ENCODE results near the gene TMEM150B. TPM values are rescaled to one million over a fixed set of nuclear protein-coding genes. Genes with fewer than 3 reads are reported as not detected.

Gene TMEM150B
- total and polyA plus RNA-seq, 2 of the 4 experiments (the other 2 are of a cell fraction) = not detected

DNA sequence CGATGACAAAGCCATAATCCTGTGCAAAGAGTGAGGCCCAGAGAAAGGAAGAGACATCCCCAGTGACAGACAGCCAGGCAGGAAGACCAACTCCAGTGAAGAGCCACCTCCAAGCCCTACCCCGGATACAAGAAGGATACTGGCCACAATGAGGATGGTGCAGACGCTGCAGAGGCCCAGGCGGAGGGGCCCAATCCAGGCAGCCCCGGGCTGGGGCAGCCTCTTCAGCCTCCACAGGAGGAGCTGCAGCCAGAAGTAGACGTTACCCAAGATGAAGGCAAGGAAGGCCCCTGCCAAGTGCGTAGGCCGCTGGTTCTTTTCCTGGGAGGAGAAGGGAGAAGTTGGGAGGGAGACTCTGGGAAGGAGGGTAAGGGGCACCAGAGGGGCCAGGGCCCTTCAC lies 8.5 kb downstream of the TMEM150B start:
- intact Hi-C loops (cut with micrococcal nuclease) = no loop called here
- Histone ChIP-seq H2BK15ac (ENCODE audit: low read depth, low read length) (no peak overlapping the region), H3K4ac (ENCODE audit: low read depth, low read length) (no peak overlapping the region), H4K8ac (ENCODE audit: low read depth in 2 of 2, low read length in 2 of 2) (no peak overlapping the region), H3K18ac (ENCODE audit: low read depth, low read length) (no peak overlapping the region), H2BK120ac (ENCODE audit: low read depth, low read length) (no peak overlapping the region), H3K14ac (replicated peaks; ENCODE audit: low read depth, low read length) (no peak overlapping the region), H2AK9ac (replicated peaks; ENCODE audit: low read depth, low read length, poor library complexity) (no peak overlapping the region), H3K23ac (ENCODE audit: low read depth, low read length) (no peak overlapping the region), H2AFZ (replicated peaks; ENCODE audit: low read length, poor library complexity) (no peak overlapping the region), H3K27ac (ENCODE audit: insufficient read depth, low read length) (no peak overlapping the region), H3K27me3 (ENCODE audit: control insufficient read depth, insufficient read depth, low read length) (peaks cover 6% of the 10 kb centered on the region; the same call in 1 of the 2 replicates), H3K56ac (ENCODE audit: extremely low read depth, insufficient read depth, low read length) (no peak overlapping the region), H3K36me3 (ENCODE audit: control insufficient read depth, insufficient read depth, low read length) (no peaks in the 10 kb centered on the region; the same call in 1 of the 2 replicates), H3K4me2 (ENCODE audit: low read depth, low read length) (no peak overlapping the region), H3K9me3 (ENCODE audit: control insufficient read depth, insufficient read depth, low read length) (0 out of 2 replicates have a peak, but pooled peaks cover 1% of the 10 kb centered on the region), H3K9me1 (ENCODE audit: insufficient read depth, low read length) (no peaks in the 10 kb centered on the region), H4K91ac (ENCODE audit: insufficient read depth, low read depth, low read length) (no peak overlapping the region), H2AK5ac (ENCODE audit: low read depth, low read length) (no peak overlapping the region), H2BK20ac (ENCODE audit: low read depth, low read length) (no peak overlapping the region), H4K20me1 (ENCODE audit: insufficient read depth, low read length) (no peaks in the 10 kb centered on the region), H3K4me3 (ENCODE audit: insufficient read depth, low read depth, low read length) (no peak overlapping the region), H3K4me1 (ENCODE audit: control insufficient read depth, insufficient read depth, low read length) (no peaks in the 10 kb centered on the region; the same call in 1 of the 2 replicates), H3K9ac (ENCODE audit: low read depth, low read length) (no peak overlapping the region), H2BK5ac (ENCODE audit: low read depth, low read length, poor library complexity, severe bottlenecking) (no peak overlapping the region), H4K5ac (ENCODE audit: low read depth, low read length) (no peak overlapping the region), H3K79me1 (ENCODE audit: low read depth in 1 of 2, low read length in 2 of 2) (no peaks in the 10 kb centered on the region)
- dilution Hi-C loops (cut with HindIII; ENCODE audit: low sequenced_read_pairs, unreplicated experiment) = no loop called here
- ChIA-PET POLR2A (ENCODE audit: unreplicated experiment) (no interaction called here), CTCF (no interaction called here)
- DNase-seq (no peak), ATAC-seq (ENCODE audit: low read depth) (no peak)
- in situ Hi-C loops (cut with MboI; ENCODE audit: low sequenced_read_pairs) = no loop called here
- 100% methylated on average over 1 of the region's 8 CpGs; no CpG with 5 or more reads in 1 of the 2 experiments for WGBS, 2 experiments (ENCODE audit: extremely low coverage in 2 of 2, insufficient read length in 1 of 2)
- BruUV-seq (replicated peaks) = no TSS peak
- TF ChIP-seq CHD1 (IDR thresholded peaks at IDR 0.05; ENCODE audit: low read depth, low read length) = no peak
- TF ChIP-seq, protein P1, sequence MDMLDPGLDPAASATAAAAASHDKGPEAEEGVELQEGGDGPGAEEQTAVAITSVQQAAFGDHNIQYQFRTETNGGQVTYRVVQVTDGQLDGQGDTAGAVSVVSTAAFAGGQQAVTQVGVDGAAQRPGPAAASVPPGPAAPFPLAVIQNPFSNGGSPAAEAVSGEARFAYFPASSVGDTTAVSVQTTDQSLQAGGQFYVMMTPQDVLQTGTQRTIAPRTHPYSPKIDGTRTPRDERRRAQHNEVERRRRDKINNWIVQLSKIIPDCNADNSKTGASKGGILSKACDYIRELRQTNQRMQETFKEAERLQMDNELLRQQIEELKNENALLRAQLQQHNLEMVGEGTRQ (IDR thresholded peaks at IDR 0.05; ENCODE audit: low read depth, low read length) = no peak
- TF ChIP-seq BHLHE40 (IDR thresholded peaks at IDR 0.05; ENCODE audit: low read depth, low read length) = no peak
- no peak for TF ChIP-seq POLR2A (IDR thresholded peaks at IDR 0.05; ENCODE audit: low read depth, low read length)
- no peak for TF ChIP-seq MAFK (IDR thresholded peaks at IDR 0.05; ENCODE audit: low read depth, low read length)
- no peak for TF ChIP-seq CEBPB (IDR thresholded peaks at IDR 0.05; ENCODE audit: low read depth, low read length)
- TF ChIP-seq FOS (IDR thresholded peaks at IDR 0.05; ENCODE audit: low read depth, low read length) = no peak
- TF ChIP-seq, protein P2, sequence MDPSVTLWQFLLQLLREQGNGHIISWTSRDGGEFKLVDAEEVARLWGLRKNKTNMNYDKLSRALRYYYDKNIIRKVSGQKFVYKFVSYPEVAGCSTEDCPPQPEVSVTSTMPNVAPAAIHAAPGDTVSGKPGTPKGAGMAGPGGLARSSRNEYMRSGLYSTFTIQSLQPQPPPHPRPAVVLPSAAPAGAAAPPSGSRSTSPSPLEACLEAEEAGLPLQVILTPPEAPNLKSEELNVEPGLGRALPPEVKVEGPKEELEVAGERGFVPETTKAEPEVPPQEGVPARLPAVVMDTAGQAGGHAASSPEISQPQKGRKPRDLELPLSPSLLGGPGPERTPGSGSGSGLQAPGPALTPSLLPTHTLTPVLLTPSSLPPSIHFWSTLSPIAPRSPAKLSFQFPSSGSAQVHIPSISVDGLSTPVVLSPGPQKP (IDR thresholded peaks at IDR 0.05; ENCODE audit: borderline replicate concordance, low read depth, low read length) = no peak
- TF ChIP-seq NFE2L2 (IDR thresholded peaks at IDR 0.05; ENCODE audit: low read depth, low read length) = no peak
- TF ChIP-seq, protein P3, sequence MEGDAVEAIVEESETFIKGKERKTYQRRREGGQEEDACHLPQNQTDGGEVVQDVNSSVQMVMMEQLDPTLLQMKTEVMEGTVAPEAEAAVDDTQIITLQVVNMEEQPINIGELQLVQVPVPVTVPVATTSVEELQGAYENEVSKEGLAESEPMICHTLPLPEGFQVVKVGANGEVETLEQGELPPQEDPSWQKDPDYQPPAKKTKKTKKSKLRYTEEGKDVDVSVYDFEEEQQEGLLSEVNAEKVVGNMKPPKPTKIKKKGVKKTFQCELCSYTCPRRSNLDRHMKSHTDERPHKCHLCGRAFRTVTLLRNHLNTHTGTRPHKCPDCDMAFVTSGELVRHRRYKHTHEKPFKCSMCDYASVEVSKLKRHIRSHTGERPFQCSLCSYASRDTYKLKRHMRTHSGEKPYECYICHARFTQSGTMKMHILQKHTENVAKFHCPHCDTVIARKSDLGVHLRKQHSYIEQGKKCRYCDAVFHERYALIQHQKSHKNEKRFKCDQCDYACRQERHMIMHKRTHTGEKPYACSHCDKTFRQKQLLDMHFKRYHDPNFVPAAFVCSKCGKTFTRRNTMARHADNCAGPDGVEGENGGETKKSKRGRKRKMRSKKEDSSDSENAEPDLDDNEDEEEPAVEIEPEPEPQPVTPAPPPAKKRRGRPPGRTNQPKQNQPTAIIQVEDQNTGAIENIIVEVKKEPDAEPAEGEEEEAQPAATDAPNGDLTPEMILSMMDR (conservative IDR thresholded peaks at IDR 0.05; ENCODE audit: low read depth, low read length) = no peak
- no peak for TF ChIP-seq RAD21 (IDR thresholded peaks at IDR 0.05; ENCODE audit: low read length)
- no peak for TF ChIP-seq MAZ (IDR thresholded peaks at IDR 0.05; ENCODE audit: borderline replicate concordance, low read depth, low read length)
- no peak for TF ChIP-seq RCOR1 (IDR thresholded peaks at IDR 0.05; ENCODE audit: insufficient replicate concordance, low read length)
- no peak for TF ChIP-seq SMC3 (IDR thresholded peaks at IDR 0.05; ENCODE audit: low read depth, low read length)
- TF ChIP-seq MXI1 (IDR thresholded peaks at IDR 0.05; ENCODE audit: borderline replicate concordance, low read depth, low read length) = no peak
- no peak for TF ChIP-seq RFX5 (IDR thresholded peaks at IDR 0.05; ENCODE audit: low read depth, low read length)

Data from IMR-90 (cell line).